CD14-positive monocyte (primary cell): ENCODE measurements around the gene RIN2. TPM values are rescaled to one million over a fixed set of nuclear protein-coding genes. Genes with fewer than 3 reads are reported as not detected.

ENCODE experiments used
- DNase-seq, 3 donors: peaks; one replicate each; pipeline ENCODE4 v3.0.0-alpha.2; 2011 to 2022
- H2AFZ ChIP-seq: 2 replicates; pipeline ENCODE4 v1.6.0; 2012; ENCODE audit warnings: mild to moderate bottlenecking, low read depth, low read length, inconsistent platforms; ENCODE audit not compliant: insufficient read depth, poor library complexity, severe bottlenecking
- H3K27ac ChIP-seq, 2 donors: 1 replicate in 1 of 2; 2 replicates in 1 of 2; pipeline ENCODE4 v1.5.1; 2012 to 2013; ENCODE audit warnings: low read length in 2 of 2, control low read depth in 1 of 2, inconsistent platforms in 1 of 2, low read depth in 1 of 2, mild to moderate bottlenecking in 1 of 2
- H3K27me3 ChIP-seq, 2 donors: one replicate each; pipeline versions ENCODE4 v1.6.0 to v1.6.1; 2011 to 2013; ENCODE audit warnings: low read length in 2 of 2; ENCODE audit not compliant: control insufficient read depth in 2 of 2, insufficient read depth in 2 of 2
- H3K36me3 ChIP-seq, 2 donors: replicated peaks in 1 of 2; 1 replicate in 1 of 2; 2 replicates in 1 of 2; pipeline versions ENCODE4 v1.5.1 to v1.6.1; 2012 to 2013; ENCODE audit warnings: low read length in 2 of 2, control low read depth in 1 of 2, inconsistent platforms in 1 of 2, mild to moderate bottlenecking in 1 of 2; ENCODE audit not compliant: insufficient read depth in 2 of 2, control insufficient read depth in 1 of 2
- H3K4me1 ChIP-seq, 2 donors: 1 replicate in 1 of 2; 2 replicates in 1 of 2; pipeline versions ENCODE4 v1.5.1 to v1.6.1; 2012 to 2013; ENCODE audit warnings: low read length in 2 of 2, control low read depth in 1 of 2, inconsistent platforms in 1 of 2, mild to moderate bottlenecking in 1 of 2, moderate library complexity in 1 of 2; ENCODE audit not compliant: insufficient read depth in 2 of 2, control insufficient read depth in 1 of 2
- H3K4me2 ChIP-seq: replicated peaks from 2 replicates; pipeline ENCODE3; 2012; ENCODE audit warnings: low read length, moderate library complexity, mild to moderate bottlenecking; ENCODE audit not compliant: poor library complexity, severe bottlenecking; ENCODE audit errors: extremely low read depth
- H3K4me3 ChIP-seq, 3 experiments: fragments of 200-600 bp in 1 of 3; sonication (generic) in 1 of 3; replicated peaks in 1 of 3; 1 replicate in 2 of 3; 2 replicates in 1 of 3; pipeline ENCODE4 v1.5.1; 2011 to 2013; ENCODE audit warnings: low read length in 3 of 3, mild to moderate bottlenecking in 3 of 3, control low read depth in 2 of 3, low read depth in 2 of 3, inconsistent platforms in 1 of 3, moderate library complexity in 1 of 3
- H3K79me2 ChIP-seq: 2 replicates; pipeline ENCODE4 v1.6.0; 2012; ENCODE audit warnings: mild to moderate bottlenecking, control low read depth, inconsistent platforms, low read length, moderate library complexity; ENCODE audit not compliant: insufficient read depth
- H3K9ac ChIP-seq: 2 replicates; pipeline ENCODE4 v1.6.0; 2017; ENCODE audit warnings: low read length, mild to moderate bottlenecking; ENCODE audit not compliant: insufficient read depth, poor library complexity, severe bottlenecking
- H3K9me3 ChIP-seq, 2 donors: replicated peaks in 1 of 2; 1 replicate in 1 of 2; 2 replicates in 1 of 2; pipeline versions ENCODE4 v1.5.1 to v1.6.1; 2012 to 2013; ENCODE audit warnings: low read length in 2 of 2, control low read depth in 1 of 2; ENCODE audit not compliant: control insufficient read depth in 1 of 2, insufficient read depth in 1 of 2
- H4K20me1 ChIP-seq: 2 replicates; pipeline ENCODE4 v1.6.0; 2012; ENCODE audit warnings: mild to moderate bottlenecking, low read length, control low read depth, moderate library complexity; ENCODE audit not compliant: insufficient read depth
- H3K27ac Mint-ChIP-seq, 7 donors: one replicate each; pipeline ENCODE4 v1.8.0; 2020; ENCODE audit warnings: mild to moderate bottlenecking in 7 of 7, mixed read lengths in 7 of 7, moderate library complexity in 6 of 7, inconsistent platforms in 2 of 7
- H3K27me3 Mint-ChIP-seq, 3 donors: one replicate each; pipeline ENCODE4 v1.8.0; 2021 to 2022; ENCODE audit warnings: low read depth in 3 of 3, mild to moderate bottlenecking in 3 of 3, mixed read lengths in 3 of 3, moderate library complexity in 3 of 3, inconsistent platforms in 1 of 3
- H3K36me3 Mint-ChIP-seq, 2 donors: one replicate each; pipeline ENCODE4 v1.8.0; 2020; ENCODE audit warnings: mixed read lengths in 2 of 2, inconsistent platforms in 1 of 2, mild to moderate bottlenecking in 1 of 2
- H3K4me1 Mint-ChIP-seq: one replicate; pipeline ENCODE4 v1.8.0; 2020; ENCODE audit warnings: mild to moderate bottlenecking, mixed read lengths
- H3K4me3 Mint-ChIP-seq, 2 donors: one replicate each; pipeline ENCODE4 v1.8.0; 2020; ENCODE audit warnings: mild to moderate bottlenecking in 2 of 2, mixed read lengths in 2 of 2, moderate library complexity in 1 of 2
- H3K9me3 Mint-ChIP-seq, 7 donors: one replicate each; pipeline ENCODE4 v1.8.0; 2020 to 2022; ENCODE audit warnings: mixed read lengths in 7 of 7, mild to moderate bottlenecking in 6 of 7, moderate library complexity in 6 of 7, inconsistent platforms in 2 of 7
- WGBS: methylation state at CpG from one replicate; pipeline ENCODE4 v1.1.5; 2013; ENCODE audit warnings: missing lambda C conversion rate; ENCODE audit not compliant: insufficient coverage; 5-methylcytosine and 5-hydroxymethylcytosine counted together
- intact Hi-C, 2 donors: fragments of 100-400 bp; cut with micrococcal nuclease; formaldehyde crosslinking; loops; one replicate each; pipeline versions ENCODE4 v1.15.0 to v1.15.1; 2023
- polyA plus RNA-seq, 3 donors: library from polyadenylated mRNA; depleted of rRNA in 1 of 3; unstranded in 2 of 3; stranded (reverse) in 1 of 3; fragments of 300-500 nt in 2 of 3; fragments of >200 nt in 1 of 3; fragmentation: Illumina TruSeq in 2 of 3; gene quantifications; 1 replicate in 2 of 3; 2 replicates in 1 of 3; pipeline ENCODE4 v1.2.3, GENCODE V29; 2012 to 2021
- TF ChIP-seq, protein P1 (sequence below): fragments of 200-600 bp; IDR thresholded peaks from one replicate; pipeline ENCODE4 v1.8.0; 2022; ENCODE audit warnings: antibody characterized with exemption, mild to moderate bottlenecking

The RIN2 gene
- polyA plus RNA-seq, 3 donors = 5.6 to 25.4 (median 15.4) TPM

DNA sequence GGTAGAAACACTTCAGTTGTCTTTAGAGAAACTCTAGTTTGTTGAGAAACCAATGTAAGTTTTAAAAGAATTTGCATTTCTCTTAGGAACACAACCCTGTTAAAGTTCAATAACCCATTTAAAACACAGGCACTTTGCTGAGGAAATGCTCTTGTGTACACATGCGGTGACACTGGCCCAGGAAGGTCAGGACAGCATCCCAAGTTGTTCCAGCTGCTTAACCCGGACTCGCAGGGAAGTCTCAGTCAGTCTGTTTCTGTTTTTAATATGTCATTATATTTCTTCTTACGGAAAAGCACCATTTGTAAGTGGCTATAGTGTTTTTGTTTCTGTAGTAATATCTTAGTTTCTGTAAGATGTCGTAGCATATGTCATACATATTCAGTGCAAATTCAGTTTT, 36.9 kb downstream of the RIN2 start:
- Histone ChIP-seq H3K9me3 (no peaks in the 10 kb centered on the region), H3K79me2 (no peaks in the 10 kb centered on the region), H3K27me3 (no peaks in the 10 kb centered on the region), H3K9ac (no peak overlapping the region), H3K36me3 (peaks cover 0 to 12% of the 10 kb centered on the region in 2 donors), H2AFZ (no peak overlapping the region), H3K4me1 (peaks cover 0 to 4% of the 10 kb centered on the region in 2 donors), H3K4me3 (no peak overlapping the region), H3K27ac (no peak overlapping the region), H4K20me1 (peaks cover 15% of the 10 kb centered on the region), H3K4me2 (no peak overlapping the region)
- TF ChIP-seq, protein P1, sequence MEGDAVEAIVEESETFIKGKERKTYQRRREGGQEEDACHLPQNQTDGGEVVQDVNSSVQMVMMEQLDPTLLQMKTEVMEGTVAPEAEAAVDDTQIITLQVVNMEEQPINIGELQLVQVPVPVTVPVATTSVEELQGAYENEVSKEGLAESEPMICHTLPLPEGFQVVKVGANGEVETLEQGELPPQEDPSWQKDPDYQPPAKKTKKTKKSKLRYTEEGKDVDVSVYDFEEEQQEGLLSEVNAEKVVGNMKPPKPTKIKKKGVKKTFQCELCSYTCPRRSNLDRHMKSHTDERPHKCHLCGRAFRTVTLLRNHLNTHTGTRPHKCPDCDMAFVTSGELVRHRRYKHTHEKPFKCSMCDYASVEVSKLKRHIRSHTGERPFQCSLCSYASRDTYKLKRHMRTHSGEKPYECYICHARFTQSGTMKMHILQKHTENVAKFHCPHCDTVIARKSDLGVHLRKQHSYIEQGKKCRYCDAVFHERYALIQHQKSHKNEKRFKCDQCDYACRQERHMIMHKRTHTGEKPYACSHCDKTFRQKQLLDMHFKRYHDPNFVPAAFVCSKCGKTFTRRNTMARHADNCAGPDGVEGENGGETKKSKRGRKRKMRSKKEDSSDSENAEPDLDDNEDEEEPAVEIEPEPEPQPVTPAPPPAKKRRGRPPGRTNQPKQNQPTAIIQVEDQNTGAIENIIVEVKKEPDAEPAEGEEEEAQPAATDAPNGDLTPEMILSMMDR = no peak
- H3K27me3 Mint-ChIP-seq = peaks cover 0 to 3% (median 0%) of the 10 kb centered on the region in 3 donors
- DNase-seq = no peak
- intact Hi-C loops = no loop called here
- H3K36me3 Mint-ChIP-seq = peaks cover 26 to 34% of the 10 kb centered on the region in 2 donors
- no peak overlapping the region for H3K27ac Mint-ChIP-seq
- 90% methylated on average over 2 of the region's 5 CpGs for WGBS
- H3K9me3 Mint-ChIP-seq = no peaks in the 10 kb centered on the region
- H3K4me3 Mint-ChIP-seq = no peak overlapping the region
- peaks cover 8% of the 10 kb centered on the region for H3K4me1 Mint-ChIP-seq

DNA sequence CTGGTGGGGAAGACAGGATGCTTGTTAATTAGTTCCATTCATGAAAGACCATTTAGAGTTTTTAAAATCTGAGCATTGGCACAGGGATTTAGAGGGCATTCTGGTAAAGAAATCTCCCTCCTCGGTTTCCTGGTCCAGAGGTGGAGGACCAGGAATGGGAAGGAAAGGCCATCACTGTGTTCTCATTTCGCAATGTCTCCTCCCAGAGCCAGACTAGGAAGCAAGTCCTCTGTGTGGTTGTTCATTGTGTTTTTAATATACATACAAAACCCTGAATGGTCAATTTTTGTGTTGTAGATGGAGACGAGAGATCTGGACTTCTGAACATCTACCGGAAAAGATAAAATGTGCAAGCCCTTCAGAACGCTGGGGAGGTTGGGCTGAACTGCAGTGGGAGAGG, 41.3 kb downstream of the RIN2 start:
- no peaks in the 10 kb centered on the region for H3K9me3 ChIP-seq

More for the DNA sequence above, 41.3 kb downstream of the RIN2 start:
- Mint-ChIP-seq H3K4me3 (no peak overlapping the region), H3K4me1 (peaks cover 13% of the 10 kb centered on the region), H3K36me3 (peaks cover 53 to 60% of the 10 kb centered on the region in 2 donors), H3K27me3 (no peaks in the 10 kb centered on the region), H3K9me3 (peaks cover 0 to 2% (median 0%) of the 10 kb centered on the region in 7 donors), H3K27ac (peak overlapping the region in 1 of 7 donors; percentile 14)
- no peak overlapping the region for H3K4me3 ChIP-seq
- DNase-seq = no peak
- H2AFZ ChIP-seq = no peak overlapping the region
- no peaks in the 10 kb centered on the region for H3K27me3 ChIP-seq
- TF ChIP-seq, protein P1 = no peak
- peaks cover 17 to 38% of the 10 kb centered on the region in 2 donors for H3K36me3 ChIP-seq
- peaks cover 8% of the 10 kb centered on the region for H4K20me1 ChIP-seq
- H3K4me2 ChIP-seq = no peak overlapping the region
- H3K9ac ChIP-seq = no peak overlapping the region
- intact Hi-C loops = no loop called here
- no peaks in the 10 kb centered on the region for H3K79me2 ChIP-seq
- H3K27ac ChIP-seq = no peak overlapping the region
- peaks cover 0 to 4% of the 10 kb centered on the region in 2 donors for H3K4me1 ChIP-seq
- 100% methylated on average over 2 of the region's 5 CpGs for WGBS
